Measurements from ENCODE around the gene DMRTB1. TPM values are rescaled to one million over a fixed set of nuclear protein-coding genes. Genes with fewer than 3 reads are reported as not detected.

The DMRTB1 gene
- total and polyA plus RNA-seq, 2 of the 8 experiments (the other 6 are each of a cell fraction or from before 2014, with no cell fraction given), result 0.06 to 0.35 TPM

GRCh38 chr1:53476579-53476978, 17.4 kb downstream of the DMRTB1 start:
- Histone ChIP-seq H3K4me3 (ENCODE audit: extremely low read depth in 1 of 4, insufficient read depth in 2 of 4, low read depth in 3 of 4, low read length in 4 of 4) (no peak overlapping the region), H2BK15ac (ENCODE audit: low read length) (peak overlapping the region; percentile 65; the same call in 1 of the 2 replicates), H2AFZ (ENCODE audit: low read length) (no peak overlapping the region), H3K4ac (replicated peaks; ENCODE audit: insufficient read length, low read depth, low read length) (no peak overlapping the region), H3K36me3 (ENCODE audit: control insufficient read depth in 2 of 4, insufficient read depth in 4 of 4, low read length in 3 of 4) (no peaks in the 10 kb centered on the region), H4K20me1 (replicated peaks in 1 of 2; ENCODE audit: control insufficient read depth in 1 of 2, insufficient read depth in 2 of 2, low read length in 2 of 2) (no peaks in the 10 kb centered on the region), H3K23me2 (ENCODE audit: low read depth, low read length) (no peaks in the 10 kb centered on the region), H3K79me2 (ENCODE audit: control insufficient read depth in 1 of 2, insufficient read depth in 2 of 2, low read length in 2 of 2) (no peaks in the 10 kb centered on the region; a peak in 1 of 4 replicates), H3K14ac (ENCODE audit: insufficient read length) (no peak overlapping the region), H3K23ac (ENCODE audit: insufficient read length) (no peak overlapping the region), H4K5ac (ENCODE audit: insufficient read length, low read depth, low read length) (no peak overlapping the region), H2AK5ac (ENCODE audit: low read depth, low read length) (no peak overlapping the region), H4K8ac (ENCODE audit: extremely low read depth, insufficient read depth, low read length) (no peak overlapping the region), H3K9me3 (ENCODE audit: insufficient read depth in 2 of 2, low read depth in 1 of 2, low read length in 1 of 2) (no peaks in the 10 kb centered on the region), H2BK12ac (ENCODE audit: low read depth, low read length) (no peak overlapping the region), H3K56ac (replicated peaks; ENCODE audit: insufficient read length, low read depth, low read length) (no peak overlapping the region), H2BK120ac (replicated peaks; ENCODE audit: low read depth, low read length) (no peak overlapping the region), H3K79me1 (ENCODE audit: low read depth, low read length) (no peaks in the 10 kb centered on the region), H4K91ac (replicated peaks; ENCODE audit: insufficient read length, low read length) (no peak overlapping the region), H3K9ac (replicated peaks in 1 of 4; ENCODE audit: extremely low read depth in 1 of 4, low read depth in 3 of 4, low read length in 3 of 4) (no peak overlapping the region), H3K27me3 (replicated peaks in 1 of 4; ENCODE audit: control insufficient read depth in 3 of 4, extremely low read depth in 1 of 4, insufficient read depth in 3 of 4, low read length in 3 of 4) (no peaks in the 10 kb centered on the region), H3K18ac (ENCODE audit: extremely low read depth, low read length) (no peak overlapping the region), H3K4me2 (ENCODE audit: insufficient read depth in 1 of 2, low read depth in 2 of 2, low read length in 2 of 2) (no peak overlapping the region), H3K4me1 (replicated peaks in 1 of 4; ENCODE audit: control insufficient read depth in 3 of 4, insufficient read depth in 4 of 4, low read length in 3 of 4) (no peaks in the 10 kb centered on the region), H2BK5ac (ENCODE audit: low read depth, low read length) (no peak overlapping the region), H3K27ac (ENCODE audit: low read depth, low read length) (no peak overlapping the region), H2BK20ac (ENCODE audit: low read length) (peak overlapping the region; percentile 66; the same call in 1 of the 2 replicates)
- ChIA-PET CTCF (ENCODE audit: partially characterized antibody) (interaction anchor here (0.7 to 1.6 kb wide), 2 partner anchors 10 to 100 kb away, joined by 6 read pairs; no protein-coding TSS in a partner anchor), POLR2A (ENCODE audit: partially characterized antibody) (no interaction called here)
- FAIRE-seq, result no peak
- no peak for DNase-seq (ENCODE audit: low read depth in 1 of 2, low spot score in 2 of 2)
- WGBS, 2 experiments (ENCODE audit: extremely low coverage in 1 of 2, insufficient coverage in 1 of 2, insufficient read length in 1 of 2, insufficient replicate concordance in 2 of 2, low coverage in 1 of 2, low lambda C conversion rate in 2 of 2, missing lambda C conversion rate in 1 of 2), result 78% methylated on average over 8 of the region's 8 CpGs; no CpG with 5 or more reads in 1 of the 2 experiments
- TF ChIP-seq CEBPB (IDR thresholded peaks at IDR 0.05; ENCODE audit: low read depth, low read length) (no peak), RXRA (IDR thresholded peaks at IDR 0.05; ENCODE audit: insufficient read depth, low read depth, low read length) (no peak), HDAC6 (IDR thresholded peaks at IDR 0.05; ENCODE audit: low read depth, low read length) (no peak), NANOG (IDR thresholded peaks at IDR 0.05; ENCODE audit: insufficient read depth, low read depth, low read length, poor library complexity, severe bottlenecking) (no peak), RFX5 (IDR thresholded peaks at IDR 0.05; ENCODE audit: borderline replicate concordance, low read depth, low read length) (no peak), EP300 (IDR thresholded peaks at IDR 0.05; ENCODE audit: borderline replicate concordance in 1 of 2, low read depth in 2 of 2, low read length in 2 of 2) (no peak), ATF2 (IDR thresholded peaks at IDR 0.05; ENCODE audit: low read length) (no peak), POU5F1 (IDR thresholded peaks at IDR 0.05; ENCODE audit: low read depth, low read length) (no peak), SP2 (IDR thresholded peaks at IDR 0.05; ENCODE audit: low read length) (no peak)
